GM12878 (cell line): ENCODE measurements around the gene PCDH1. TPM values are rescaled to one million over a fixed set of nuclear protein-coding genes. Genes with fewer than 3 reads are reported as not detected.

Experiments used
- ATAC-seq: fragments of 200-7000 bp; cut with Tn5 transposase; 3 replicates; pipeline ENCODE4 v1.9.1; 2020; ENCODE audit warnings: mild to moderate bottlenecking, moderate library complexity
- BruUV-seq: library from RNA; stranded (reverse); fragments of 400-500 nt; replicated peaks from 2 replicates; lab custom pipeline; 2021; lab: Mats Ljungman, UMichigan
- CTCF ChIA-PET: fragments of 300-600 bp; sonication (Branson Sonifier 250); formaldehyde crosslinking; extraction: SDS; loops from one replicate; lab custom pipeline; 2021; ENCODE audit warnings: inconsistent platforms; lab: Yijun Ruan, JAX
- POLR2A ChIA-PET: fragments of 350-600 bp; formaldehyde crosslinking; extraction: SDS; loops from one replicate; lab custom pipeline; 2021; ENCODE audit warnings: inconsistent platforms; lab: Charles Lee
- RAD21 ChIA-PET: fragments of 300-600 bp; sonication (Branson Sonifier 250); formaldehyde crosslinking; loops from one replicate; lab custom pipeline; 2023; ENCODE audit warnings: antibody characterized with exemption; ENCODE audit not compliant: unreplicated experiment; lab: Charles Lee
- SMC1A ChIA-PET: fragments of 300-600 bp; sonication (Branson Sonifier 250); formaldehyde crosslinking; loops from one replicate; lab custom pipeline; 2023; ENCODE audit not compliant: unreplicated experiment, uncharacterized antibody; lab: Charles Lee
- DNase-seq: peaks from one replicate; pipeline ENCODE4 v3.0.0-alpha.2; 2011; ENCODE audit warnings: low read depth, low spot score
- FAIRE-seq: peaks from 3 replicates; lab custom pipeline; 2011; peaks lifted over from hg19 to GRCh38; lab: Jason Lieb, UNC
- H2AFZ ChIP-seq: 2 replicates; pipeline ENCODE4 v1.6.0; 2011; ENCODE audit warnings: low read depth, low read length, control low read depth; ENCODE audit not compliant: control insufficient read depth
- H3K27ac ChIP-seq: 2 replicates; pipeline ENCODE4 v1.5.1; 2011; ENCODE audit warnings: control low read depth; ENCODE audit not compliant: control insufficient read depth, insufficient read depth
- H3K27me3 ChIP-seq, 2 experiments: replicated peaks in 1 of 2; 2 replicates each; pipeline versions ENCODE4 v1.6.0 to v1.6.1; 2011; ENCODE audit warnings: low read length in 1 of 2; ENCODE audit not compliant: control insufficient read depth in 2 of 2, insufficient read depth in 2 of 2
- H3K36me3 ChIP-seq, 2 experiments: 2 replicates each; pipeline ENCODE4 v1.5.1; 2011; ENCODE audit warnings: low read length in 1 of 2; ENCODE audit not compliant: control insufficient read depth in 2 of 2, insufficient read depth in 2 of 2
- H3K4me1 ChIP-seq: 2 replicates; pipeline ENCODE4 v1.6.1; 2011; ENCODE audit warnings: mild to moderate bottlenecking, low read length, moderate library complexity, mixed read lengths; ENCODE audit not compliant: control insufficient read depth, insufficient read depth
- H3K4me2 ChIP-seq: 2 replicates; pipeline ENCODE4 v1.6.0; 2011; ENCODE audit warnings: control low read depth; ENCODE audit not compliant: control insufficient read depth, insufficient read depth
- H3K4me3 ChIP-seq: fragments of 200-600 bp; sonication (generic); 2 replicates; pipeline ENCODE4 v1.5.1; 2016
- H3K79me2 ChIP-seq: 2 replicates; pipeline ENCODE4 v1.6.0; 2011; ENCODE audit warnings: low read length; ENCODE audit not compliant: control insufficient read depth, insufficient read depth
- H3K9ac ChIP-seq: 2 replicates; pipeline ENCODE4 v1.8.0; 2011; ENCODE audit warnings: low read length, control low read depth, mixed read lengths; ENCODE audit not compliant: control insufficient read depth, insufficient read depth
- H3K9me3 ChIP-seq: replicated peaks from 3 replicates; pipeline ENCODE4 v1.5.1; 2011; ENCODE audit warnings: mild to moderate bottlenecking, low read length; ENCODE audit not compliant: control insufficient read depth, insufficient read depth
- H4K20me1 ChIP-seq: 2 replicates; pipeline ENCODE4 v1.6.0; 2011; ENCODE audit not compliant: control insufficient read depth, insufficient read depth
- ASH2L ChIP-seq: fragments of 300-600, 200-600 bp; sonication (generic); IDR thresholded peaks from 2 replicates; pipeline ENCODE4 v1.6.1; 2017; ENCODE audit warnings: low read depth, mild to moderate bottlenecking, borderline replicate concordance
- IRF4 ChIP-seq: IDR thresholded peaks from 2 replicates; pipeline ENCODE4 v1.6.1; 2011; ENCODE audit warnings: low read depth, low read length
- POU2F2 ChIP-seq: IDR thresholded peaks from 3 replicates; pipeline ENCODE4 v1.6.1; 2011; ENCODE audit warnings: low read depth, mild to moderate bottlenecking, low read length, borderline replicate concordance
- SREBF2 ChIP-seq: IDR thresholded peaks from 2 replicates; pipeline ENCODE4 v1.6.1; 2012; ENCODE audit warnings: mild to moderate bottlenecking, low read length
- STAT3 ChIP-seq: IDR thresholded peaks from 2 replicates; pipeline ENCODE4 v1.6.1; 2011; ENCODE audit warnings: low read depth, low read length, improper control_type of control experiment
- ZNF207 ChIP-seq: fragments of 450-650 bp; IDR thresholded peaks from 2 replicates; pipeline ENCODE4 v1.6.1; 2014; ENCODE audit warnings: antibody characterized with exemption, mild to moderate bottlenecking, borderline replicate concordance
- WGBS: methylation state at CpG from one replicate; pipeline ENCODE4 v1.1.6; 2016; ENCODE audit warnings: low lambda C conversion rate; ENCODE audit not compliant: insufficient replicate concordance, insufficient coverage; ENCODE audit errors: missing lambda C conversion rate; 5-methylcytosine and 5-hydroxymethylcytosine counted together
- in situ Hi-C: fragments of 300-500 bp; cut with MboI; formaldehyde crosslinking; loops from 9 replicates; pipeline ENCODE4 v1.14.3; 2018; ENCODE audit warnings: mixed read lengths
- intact Hi-C: fragments of 100-400 bp; cut with micrococcal nuclease; formaldehyde crosslinking; loops from one replicate; pipeline ENCODE4 v1.14.2; 2022; ENCODE audit not compliant: unreplicated experiment
- polyA plus RNA-seq, 11 experiments: library from polyadenylated mRNA; depleted of rRNA in 4 of 11; unstranded in 6 of 11; stranded (reverse) in 5 of 11; fragments of >200 nt; fragmentation: Nextera tagmentation in 4 of 11; fragmentation: Illumina TruSeq in 1 of 11; extraction: Ambion mirVana in 4 of 11; extraction: Trizol in 1 of 11; gene quantifications; 1 replicate in 1 of 11; 2 replicates in 10 of 11; pipeline versions ENCODE4 v1.2.1 to v1.2.3, GENCODE V29; 2011 to 2016; ENCODE audit warnings: inconsistent platforms in 2 of 11, missing spikeins in 2 of 11, low read depth in 1 of 11
- total RNA-seq, 4 experiments: library from RNA; depleted of rRNA in 3 of 4; stranded (reverse); fragments of >200 nt in 3 of 4; fragmentation: Illumina TruSeq in 1 of 4; extraction: Trizol in 1 of 4; gene quantifications; 2 replicates each; pipeline versions ENCODE4 v1.2.1 to v1.2.3, GENCODE V29; 2013 to 2021
- TF ChIP-seq, protein P1 (sequence below): fragments of 450-650 bp; IDR thresholded peaks from 2 replicates; pipeline ENCODE4 v1.6.1; 2017; ENCODE audit warnings: mild to moderate bottlenecking, moderate library complexity

The PCDH1 gene
- total and polyA plus RNA-seq, 10 of the 15 experiments (the other 5 are each of a cell fraction or from before 2014, with no cell fraction given): 0.07 to 0.36 (median 0.16) TPM; not detected in 7

DNA sequence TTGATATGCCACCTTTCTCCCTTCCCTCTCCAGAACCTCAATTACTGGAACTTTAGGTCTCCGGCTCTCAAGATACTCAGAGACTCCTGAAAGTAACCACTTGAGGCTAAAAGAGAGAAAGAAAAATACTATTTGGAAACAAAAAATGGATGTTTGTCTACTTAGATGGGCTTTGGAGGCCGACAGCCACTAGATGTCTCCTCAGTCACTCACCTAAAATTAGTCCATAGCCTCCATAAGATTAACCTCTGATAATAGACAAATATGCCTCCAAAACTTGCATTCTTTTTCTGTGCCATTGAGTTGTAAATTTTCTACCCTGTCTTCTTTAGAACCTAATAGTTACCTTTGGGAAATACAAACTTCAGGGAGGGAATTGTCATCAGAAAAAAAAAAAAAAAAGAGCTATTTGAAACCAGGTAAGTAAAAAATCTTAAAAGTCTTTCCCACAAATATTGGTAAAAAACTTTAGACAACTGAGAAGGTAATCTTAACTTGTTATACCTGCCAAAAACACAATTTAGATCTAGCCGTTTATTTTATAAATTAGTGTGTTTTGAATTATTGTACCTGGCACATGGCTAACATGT lies 11.2 kb upstream of the PCDH1 start (continued):
- TF ChIP-seq, protein P1, sequence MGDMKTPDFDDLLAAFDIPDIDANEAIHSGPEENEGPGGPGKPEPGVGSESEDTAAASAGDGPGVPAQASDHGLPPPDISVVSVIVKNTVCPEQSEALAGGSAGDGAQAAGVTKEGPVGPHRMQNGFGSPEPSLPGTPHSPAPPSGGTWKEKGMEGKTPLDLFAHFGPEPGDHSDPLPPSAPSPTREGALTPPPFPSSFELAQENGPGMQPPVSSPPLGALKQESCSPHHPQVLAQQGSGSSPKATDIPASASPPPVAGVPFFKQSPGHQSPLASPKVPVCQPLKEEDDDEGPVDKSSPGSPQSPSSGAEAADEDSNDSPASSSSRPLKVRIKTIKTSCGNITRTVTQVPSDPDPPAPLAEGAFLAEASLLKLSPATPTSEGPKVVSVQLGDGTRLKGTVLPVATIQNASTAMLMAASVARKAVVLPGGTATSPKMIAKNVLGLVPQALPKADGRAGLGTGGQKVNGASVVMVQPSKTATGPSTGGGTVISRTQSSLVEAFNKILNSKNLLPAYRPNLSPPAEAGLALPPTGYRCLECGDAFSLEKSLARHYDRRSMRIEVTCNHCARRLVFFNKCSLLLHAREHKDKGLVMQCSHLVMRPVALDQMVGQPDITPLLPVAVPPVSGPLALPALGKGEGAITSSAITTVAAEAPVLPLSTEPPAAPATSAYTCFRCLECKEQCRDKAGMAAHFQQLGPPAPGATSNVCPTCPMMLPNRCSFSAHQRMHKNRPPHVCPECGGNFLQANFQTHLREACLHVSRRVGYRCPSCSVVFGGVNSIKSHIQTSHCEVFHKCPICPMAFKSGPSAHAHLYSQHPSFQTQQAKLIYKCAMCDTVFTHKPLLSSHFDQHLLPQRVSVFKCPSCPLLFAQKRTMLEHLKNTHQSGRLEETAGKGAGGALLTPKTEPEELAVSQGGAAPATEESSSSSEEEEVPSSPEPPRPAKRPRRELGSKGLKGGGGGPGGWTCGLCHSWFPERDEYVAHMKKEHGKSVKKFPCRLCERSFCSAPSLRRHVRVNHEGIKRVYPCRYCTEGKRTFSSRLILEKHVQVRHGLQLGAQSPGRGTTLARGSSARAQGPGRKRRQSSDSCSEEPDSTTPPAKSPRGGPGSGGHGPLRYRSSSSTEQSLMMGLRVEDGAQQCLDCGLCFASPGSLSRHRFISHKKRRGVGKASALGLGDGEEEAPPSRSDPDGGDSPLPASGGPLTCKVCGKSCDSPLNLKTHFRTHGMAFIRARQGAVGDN: no peak
- TF ChIP-seq ASH2L (no peak), ZNF207 (no peak), STAT3 (no peak), POU2F2 (no peak)

DNA sequence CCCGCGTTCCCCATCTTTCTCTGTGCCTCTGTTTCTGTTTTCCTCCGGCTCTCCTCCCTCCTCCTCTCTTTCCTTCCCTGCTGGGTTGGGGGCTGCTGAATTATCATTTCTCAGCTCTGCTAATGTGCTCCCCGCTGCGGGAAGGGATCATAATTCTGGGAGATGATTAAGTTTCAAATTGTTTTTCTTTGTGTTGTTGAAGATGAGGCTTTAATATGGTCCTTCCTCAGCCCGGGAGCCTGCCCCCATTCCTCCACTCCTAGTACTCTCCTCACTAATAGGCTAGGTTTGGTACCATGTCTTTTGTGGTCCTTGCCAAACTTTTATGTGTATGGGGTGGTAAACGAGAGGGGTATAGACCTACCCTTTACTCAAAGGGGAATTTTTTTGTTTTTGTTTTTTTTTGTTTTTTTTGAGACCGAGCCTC lies 5.7 kb upstream of the PCDH1 start:
- intact Hi-C loops (no loop called here), in situ Hi-C loops (loop anchor here (5.0 kb wide), 1 partner anchor 192 kb away; no protein-coding TSS in a partner anchor)
- Histone ChIP-seq H3K4me3 (no peak overlapping the region), H3K36me3 (no peaks in the 10 kb centered on the region), H3K27me3 (peaks cover 2 to 10% of the 10 kb centered on the region in 2 experiments; a peak in 3 of 4 replicates), H3K9ac (no peak overlapping the region), H2AFZ (no peak overlapping the region), H3K4me1 (peaks cover 32% of the 10 kb centered on the region), H4K20me1 (0 out of 2 replicates have a peak, but pooled peaks cover under 1% of the 10 kb centered on the region), H3K9me3 (no peaks in the 10 kb centered on the region), H3K27ac (no peak overlapping the region), H3K79me2 (no peaks in the 10 kb centered on the region), H3K4me2 (no peak overlapping the region)
- CTCF ChIA-PET: interaction anchor here (0.6 to 7.3 kb wide), 3 partner anchors 77 to 191 kb away, joined by 3 to 97 read pairs (median 67); no protein-coding TSS in a partner anchor
- TF ChIP-seq ASH2L (no peak), SREBF2 (no peak), IRF4 (no peak)
- FAIRE-seq (no peak), ATAC-seq (no peak), DNase-seq (no peak)
- BruUV-seq: no TSS peak
- 18% methylated on average over 8 of the region's 8 CpGs for WGBS
- POLR2A ChIA-PET: no interaction called here
- SMC1A ChIA-PET: no interaction called here
- RAD21 ChIA-PET: interaction anchor here (1.3 kb wide), 1 partner anchor 77 kb away, joined by 4 read pairs; no protein-coding TSS in a partner anchor
